Rectal smooth muscle tissue (tissue), 1 donor: ENCODE measurements around the gene LAMA3.

Source experiments
- H3K27ac ChIP-seq: one replicate; pipeline ENCODE4 v1.7.0; 2013; ENCODE audit warnings: low read depth, low read length, inconsistent platforms
- H3K27me3 ChIP-seq: one replicate; pipeline ENCODE4 v1.7.0; 2013; ENCODE audit warnings: low read length; ENCODE audit not compliant: control insufficient read depth, insufficient read depth
- H3K36me3 ChIP-seq: one replicate; pipeline ENCODE4 v1.7.0; 2013; ENCODE audit warnings: low read length; ENCODE audit not compliant: control insufficient read depth, insufficient read depth
- H3K4me1 ChIP-seq: one replicate; pipeline ENCODE4 v1.7.0; 2013; ENCODE audit warnings: low read length; ENCODE audit not compliant: control insufficient read depth, insufficient read depth
- H3K4me3 ChIP-seq: one replicate; pipeline ENCODE4 v1.7.0; 2013; ENCODE audit warnings: low read length
- H3K9ac ChIP-seq: one replicate; pipeline ENCODE4 v1.7.0; 2013; ENCODE audit warnings: low read length

The LAMA3 gene

DNA sequence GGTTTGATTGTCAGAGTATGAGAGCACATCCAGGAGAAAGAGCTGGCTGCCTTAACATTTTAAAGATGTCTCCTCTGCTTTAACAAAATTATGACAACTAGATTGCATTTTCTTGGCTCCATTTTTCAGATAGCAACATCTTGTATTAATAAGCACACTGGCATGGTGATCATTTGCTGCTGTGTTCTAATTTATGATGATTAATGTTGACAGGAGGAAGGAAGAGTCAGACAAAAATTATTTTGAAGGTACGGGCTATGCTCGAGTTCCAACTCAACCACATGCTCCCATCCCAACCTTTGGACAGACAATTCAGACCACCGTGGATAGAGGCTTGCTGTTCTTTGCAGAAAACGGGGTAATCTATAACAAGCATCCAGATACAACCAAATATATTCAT, 227.1 kb downstream of the LAMA3 start:
- H3K27ac ChIP-seq = no peak overlapping the region

DNA sequence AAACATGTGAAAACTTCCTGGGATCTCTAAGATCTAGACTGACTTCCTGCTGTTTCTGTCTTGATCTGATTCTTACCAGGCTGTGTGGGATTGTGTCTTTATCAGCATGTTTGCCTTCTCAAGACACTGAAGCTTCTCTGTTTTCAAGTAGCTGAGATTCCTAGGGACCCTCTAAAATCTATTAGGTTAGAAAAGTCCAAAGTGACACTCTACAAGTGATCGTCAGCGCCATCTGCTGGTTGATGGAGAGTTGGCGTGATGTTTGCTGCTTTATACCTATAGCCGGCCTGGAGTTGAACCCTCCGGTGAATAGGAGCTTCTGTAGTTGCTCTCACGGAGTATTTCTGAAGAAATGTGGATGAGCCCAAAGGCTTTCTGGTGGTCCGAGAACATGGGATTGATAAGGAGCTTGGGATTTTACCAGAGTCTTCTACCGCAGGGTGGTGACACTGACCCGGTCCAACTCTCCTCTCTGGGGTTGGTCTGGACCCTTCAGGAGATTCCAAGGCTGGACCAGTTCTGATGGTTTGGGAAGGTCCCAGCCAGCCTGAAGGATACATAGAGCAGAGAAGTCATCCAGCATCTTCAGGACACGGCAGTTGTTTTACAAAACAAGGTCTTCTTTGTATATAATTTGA, 229.3 kb downstream of the LAMA3 start:
- Histone ChIP-seq H3K27me3 (peaks cover 4% of the 10 kb centered on the region), H3K36me3 (peaks cover 3% of the 10 kb centered on the region), H3K9ac (no peak overlapping the region), H3K27ac (no peak overlapping the region), H3K4me1 (no peaks in the 10 kb centered on the region), H3K4me3 (no peak overlapping the region)

More for the DNA sequence above, 227.1 kb downstream of the LAMA3 start:
- peaks cover 4% of the 10 kb centered on the region for H3K27me3 ChIP-seq
- H3K9ac ChIP-seq = no peak overlapping the region
- no peaks in the 10 kb centered on the region for H3K4me1 ChIP-seq
- peaks cover 5% of the 10 kb centered on the region for H3K36me3 ChIP-seq
- no peak overlapping the region for H3K4me3 ChIP-seq

DNA sequence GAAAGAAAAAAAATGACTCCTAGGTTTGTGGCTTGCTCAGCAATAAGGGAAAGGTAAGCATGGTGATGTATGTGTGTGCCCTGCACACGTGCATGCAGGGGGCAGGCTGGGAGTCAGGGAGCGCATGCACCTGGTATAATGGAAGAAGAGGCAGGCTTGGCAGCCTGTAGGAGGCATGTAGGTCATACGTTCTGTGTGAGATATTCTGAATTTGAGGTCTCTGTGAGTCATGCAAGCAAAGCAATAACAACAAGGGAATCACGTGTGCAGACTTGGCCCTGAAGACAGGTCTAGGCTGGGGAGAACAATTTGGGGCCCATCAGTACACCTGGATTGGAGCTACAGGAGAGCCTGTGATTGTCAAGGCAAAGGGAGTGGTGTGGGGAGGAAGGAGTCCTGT, 230.8 kb downstream of the LAMA3 start:
- Histone ChIP-seq H3K9ac (no peak overlapping the region), H3K4me3 (no peak overlapping the region), H3K36me3 (peaks cover 3% of the 10 kb centered on the region), H3K27ac (no peak overlapping the region), H3K4me1 (no peaks in the 10 kb centered on the region), H3K27me3 (peaks cover 4% of the 10 kb centered on the region)

DNA sequence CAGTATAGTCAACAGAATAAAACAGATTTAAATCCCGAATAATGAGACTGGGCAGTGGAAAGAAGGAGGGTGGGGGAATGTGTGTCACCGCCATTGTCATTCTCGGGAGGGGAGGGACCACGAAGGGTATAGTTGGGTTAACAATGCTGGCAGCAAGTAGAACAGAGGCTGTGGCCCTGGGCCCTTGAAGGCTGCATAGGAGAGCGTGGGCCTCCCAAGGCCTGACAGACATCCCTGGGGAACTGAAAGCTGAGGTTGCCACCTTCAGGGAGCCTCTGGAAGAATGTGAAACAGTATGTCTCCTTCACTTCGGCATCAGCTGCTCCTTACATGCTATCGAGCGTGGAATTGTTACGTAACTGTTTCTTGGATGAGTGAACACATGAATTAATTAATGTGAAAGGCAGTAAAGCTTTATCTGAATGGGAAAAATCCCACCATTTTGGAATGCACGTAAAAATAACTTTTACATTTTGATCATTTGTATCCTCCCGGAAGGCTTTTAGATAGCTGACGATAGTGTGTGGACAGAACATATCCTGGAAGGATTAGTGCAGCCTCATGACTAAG, 232.5 kb downstream of the LAMA3 start:
- Histone ChIP-seq H3K36me3 (peaks cover 3% of the 10 kb centered on the region), H3K9ac (no peak overlapping the region), H3K27me3 (peaks cover 4% of the 10 kb centered on the region), H3K4me3 (no peak overlapping the region), H3K27ac (no peak overlapping the region), H3K4me1 (no peaks in the 10 kb centered on the region)

DNA sequence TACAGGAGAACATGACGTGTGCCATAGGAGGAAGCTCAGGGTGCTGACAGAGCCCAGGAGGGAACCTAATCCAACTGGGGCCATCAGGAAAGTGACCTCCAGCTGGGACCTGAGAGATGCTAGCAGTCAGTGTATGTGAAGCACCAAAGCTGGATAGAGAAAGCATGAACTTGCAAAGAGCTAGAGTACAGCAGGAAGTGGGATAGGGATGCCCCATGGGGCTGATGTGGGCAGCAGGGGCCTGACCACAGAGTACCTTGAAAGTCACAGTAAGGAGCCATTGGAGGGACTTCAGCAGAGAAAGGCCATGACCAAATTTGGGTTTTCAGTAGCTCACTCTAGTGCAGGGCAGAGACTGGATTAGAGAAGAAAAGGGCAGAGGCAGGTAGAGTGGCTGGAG, 233.7 kb downstream of the LAMA3 start:
- H3K36me3 ChIP-seq = peaks cover 3% of the 10 kb centered on the region
- no peak overlapping the region for H3K4me3 ChIP-seq
- no peaks in the 10 kb centered on the region for H3K4me1 ChIP-seq
- H3K9ac ChIP-seq = no peak overlapping the region
- no peak overlapping the region for H3K27ac ChIP-seq
- H3K27me3 ChIP-seq = peaks cover 4% of the 10 kb centered on the region

- Histone ChIP-seq H3K27ac (no peak overlapping the region), H3K4me1 (no peaks in the 10 kb centered on the region), H3K4me3 (no peak overlapping the region), H3K36me3 (peaks cover 3% of the 10 kb centered on the region), H3K9ac (no peak overlapping the region), H3K27me3 (no peaks in the 10 kb centered on the region)
Observed at GRCh38 chr18:23924813-23925212, 235.6 kb downstream of the LAMA3 start.

GRCh38 chr18:23926571-23926970, 237.3 kb downstream of the LAMA3 start:
- Histone ChIP-seq H3K4me1 (no peaks in the 10 kb centered on the region), H3K9ac (no peak overlapping the region), H3K4me3 (no peak overlapping the region), H3K36me3 (no peaks in the 10 kb centered on the region), H3K27ac (no peak overlapping the region), H3K27me3 (no peaks in the 10 kb centered on the region)

DNA sequence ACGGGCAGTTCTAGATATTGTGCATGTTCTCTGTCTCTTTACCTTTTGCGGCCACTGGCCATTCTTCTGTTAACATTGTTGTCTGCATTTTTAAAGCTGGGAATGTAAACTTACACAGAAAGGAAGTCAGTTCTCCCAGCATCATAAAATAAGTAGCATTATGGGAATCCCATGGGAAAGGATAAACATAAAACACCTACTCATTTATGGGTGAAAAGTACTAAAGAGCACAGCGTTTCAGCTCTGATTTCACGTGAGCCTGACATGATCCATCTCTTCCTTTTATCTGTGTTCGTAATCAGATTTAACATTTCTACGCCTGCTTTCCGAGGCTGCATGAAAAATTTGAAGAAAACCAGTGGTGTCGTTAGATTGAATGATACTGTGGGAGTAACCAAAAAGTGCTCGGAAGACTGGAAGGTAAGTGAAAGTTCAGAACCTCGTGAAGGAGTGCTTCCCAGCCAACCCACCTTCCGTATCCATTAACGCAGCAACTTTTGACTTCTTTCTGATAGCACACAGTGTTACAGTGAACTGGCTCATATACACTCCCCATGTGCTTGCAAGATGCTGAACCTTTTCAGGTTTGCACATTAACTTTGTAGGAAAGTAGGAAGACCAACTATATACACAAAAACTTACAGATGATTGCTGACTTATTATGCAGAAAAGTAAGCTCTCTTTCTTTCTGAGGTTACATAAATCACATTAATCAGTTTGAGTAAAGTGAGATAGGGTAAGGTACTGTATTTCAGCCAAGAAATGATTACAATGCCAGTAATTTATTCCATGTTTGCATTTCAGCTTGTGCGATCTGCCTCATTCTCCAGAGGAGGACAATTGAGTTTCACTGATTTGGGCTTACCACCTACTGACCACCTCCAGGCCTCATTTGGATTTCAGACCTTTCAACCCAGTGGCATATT, 238.8 kb downstream of the LAMA3 start:
- no peak overlapping the region for H3K4me3 ChIP-seq
- no peak overlapping the region for H3K9ac ChIP-seq
- H3K36me3 ChIP-seq = no peaks in the 10 kb centered on the region
- H3K27ac ChIP-seq = no peak overlapping the region
- no peaks in the 10 kb centered on the region for H3K4me1 ChIP-seq
- H3K27me3 ChIP-seq = no peaks in the 10 kb centered on the region

DNA sequence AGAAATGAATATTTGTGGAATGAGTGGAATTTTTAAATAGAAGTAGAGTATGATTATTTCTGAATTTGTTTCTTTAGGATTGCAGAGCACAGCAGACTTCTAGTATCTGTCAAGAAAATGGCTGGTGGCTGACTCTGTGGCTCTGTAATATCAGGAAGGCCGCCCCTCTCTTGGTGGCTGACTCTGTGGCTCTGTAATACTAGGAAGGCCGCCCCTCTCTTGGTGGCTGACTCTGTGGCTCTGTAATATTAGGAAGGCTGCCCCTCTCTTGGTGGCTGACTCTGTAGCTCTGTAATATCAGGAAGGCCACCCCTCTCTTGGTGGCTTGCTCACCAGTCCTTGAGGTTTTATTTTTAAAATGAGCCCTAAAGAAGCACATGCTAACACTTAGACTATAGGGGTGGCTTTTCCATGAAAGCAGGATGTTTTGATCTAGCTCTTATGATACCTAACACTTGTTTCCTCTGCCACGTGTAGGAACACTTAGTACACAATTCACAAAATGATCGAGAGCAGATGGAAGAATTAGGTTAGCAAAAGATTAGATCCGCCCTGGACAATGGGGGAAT, 240.2 kb downstream of the LAMA3 start:
- Histone ChIP-seq H3K4me3 (no peak overlapping the region), H3K27ac (no peak overlapping the region), H3K4me1 (no peaks in the 10 kb centered on the region), H3K27me3 (no peaks in the 10 kb centered on the region), H3K36me3 (no peaks in the 10 kb centered on the region), H3K9ac (no peak overlapping the region)

DNA sequence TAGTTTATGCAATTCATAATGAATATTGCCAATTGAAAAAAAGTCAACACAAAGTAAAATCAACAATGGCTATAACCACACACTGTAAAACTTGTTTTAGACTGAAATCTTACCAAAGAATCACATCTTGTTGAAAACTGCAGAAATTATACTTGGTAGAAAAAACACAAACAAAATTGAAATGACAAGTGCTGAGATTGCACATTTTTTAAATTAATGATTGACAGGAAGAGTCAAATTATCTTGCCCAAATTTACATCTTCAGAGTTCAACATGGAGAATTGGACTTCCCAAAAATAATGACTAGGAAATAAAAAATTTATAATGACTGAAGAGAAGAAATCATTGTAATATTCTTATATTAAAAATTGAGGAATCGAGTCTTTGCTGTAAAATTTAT, 240.7 kb downstream of the LAMA3 start:
- Histone ChIP-seq H3K27me3 (no peaks in the 10 kb centered on the region), H3K27ac (no peak overlapping the region), H3K36me3 (no peaks in the 10 kb centered on the region), H3K4me1 (no peaks in the 10 kb centered on the region), H3K4me3 (no peak overlapping the region), H3K9ac (no peak overlapping the region)

- Histone ChIP-seq H3K4me3 (no peak overlapping the region), H3K36me3 (no peaks in the 10 kb centered on the region), H3K9ac (no peak overlapping the region), H3K4me1 (no peaks in the 10 kb centered on the region), H3K27ac (no peak overlapping the region), H3K27me3 (no peaks in the 10 kb centered on the region)
Observed at GRCh38 chr18:23932385-23933067, 243.3 kb downstream of the LAMA3 start.

DNA sequence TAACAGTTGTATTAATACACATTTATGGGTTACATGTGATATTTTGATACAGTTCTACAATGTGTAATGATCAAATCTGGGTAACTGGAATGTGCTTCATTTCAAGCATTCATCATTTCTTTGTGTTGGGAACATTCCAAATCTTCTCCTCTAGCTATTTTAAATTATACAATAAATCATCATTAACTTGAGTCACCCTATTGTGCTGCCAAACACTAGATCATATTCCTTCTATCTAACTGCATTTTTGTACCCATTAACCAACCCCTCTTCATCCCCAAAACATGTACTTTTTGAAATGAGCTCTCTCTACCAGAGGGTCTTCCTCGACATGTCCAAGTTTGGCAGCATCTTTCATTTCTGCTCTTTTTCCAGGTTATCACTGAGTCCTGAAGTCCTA, 244.2 kb downstream of the LAMA3 start:
- Histone ChIP-seq H3K27ac (no peak overlapping the region), H3K27me3 (no peaks in the 10 kb centered on the region), H3K36me3 (no peaks in the 10 kb centered on the region), H3K4me3 (no peak overlapping the region), H3K4me1 (no peaks in the 10 kb centered on the region), H3K9ac (no peak overlapping the region)
